Measurements from ENCODE around the gene AMBP. TPM values are rescaled to one million over a fixed set of nuclear protein-coding genes. Genes with fewer than 3 reads are reported as not detected.

AMBP gene
- total RNA-seq, 3 donors from 2014 or later (not counting 1 experiment from before 2014, with no cell fraction given), result not detected

- intact Hi-C loops (cut with micrococcal nuclease), result no loop called here
- TF ChIP-seq, protein P1, sequence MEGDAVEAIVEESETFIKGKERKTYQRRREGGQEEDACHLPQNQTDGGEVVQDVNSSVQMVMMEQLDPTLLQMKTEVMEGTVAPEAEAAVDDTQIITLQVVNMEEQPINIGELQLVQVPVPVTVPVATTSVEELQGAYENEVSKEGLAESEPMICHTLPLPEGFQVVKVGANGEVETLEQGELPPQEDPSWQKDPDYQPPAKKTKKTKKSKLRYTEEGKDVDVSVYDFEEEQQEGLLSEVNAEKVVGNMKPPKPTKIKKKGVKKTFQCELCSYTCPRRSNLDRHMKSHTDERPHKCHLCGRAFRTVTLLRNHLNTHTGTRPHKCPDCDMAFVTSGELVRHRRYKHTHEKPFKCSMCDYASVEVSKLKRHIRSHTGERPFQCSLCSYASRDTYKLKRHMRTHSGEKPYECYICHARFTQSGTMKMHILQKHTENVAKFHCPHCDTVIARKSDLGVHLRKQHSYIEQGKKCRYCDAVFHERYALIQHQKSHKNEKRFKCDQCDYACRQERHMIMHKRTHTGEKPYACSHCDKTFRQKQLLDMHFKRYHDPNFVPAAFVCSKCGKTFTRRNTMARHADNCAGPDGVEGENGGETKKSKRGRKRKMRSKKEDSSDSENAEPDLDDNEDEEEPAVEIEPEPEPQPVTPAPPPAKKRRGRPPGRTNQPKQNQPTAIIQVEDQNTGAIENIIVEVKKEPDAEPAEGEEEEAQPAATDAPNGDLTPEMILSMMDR (IDR thresholded peaks at IDR 0.05), result no peak
- Mint-ChIP-seq H3K4me3 (peak overlapping the region; percentile 80), H3K27me3 (ENCODE audit: low read depth in 2 of 2) (peaks cover 26 to 28% of the 10 kb centered on the region in 2 donors), H3K4me1 (peaks cover 0 to 4% of the 10 kb centered on the region in 2 donors), H3K27ac (no peak overlapping the region), H3K36me3 (no peaks in the 10 kb centered on the region), H3K9me3 (peaks cover 2 to 3% of the 10 kb centered on the region in 2 donors)
- peaks cover 5% of the 10 kb centered on the region for H3K4me1 ChIP-seq (ENCODE audit: control insufficient read depth, insufficient read depth, low read length)
- DNase-seq, result no peak
- 73% methylated on average over 9 of the region's 14 CpGs for WGBS (ENCODE audit: insufficient coverage)
- no peak for ATAC-seq
- H3K4me3 ChIP-seq (ENCODE audit: low read length), result no peak overlapping the region
- H3K36me3 ChIP-seq (ENCODE audit: control insufficient read depth, insufficient read depth, low read length), result no peaks in the 10 kb centered on the region
- H3K27me3 ChIP-seq (ENCODE audit: control insufficient read depth, insufficient read depth, low read length), result peaks cover 8% of the 10 kb centered on the region
- no peak overlapping the region for H3K27ac ChIP-seq (ENCODE audit: low read length)
- H3K9me3 ChIP-seq (ENCODE audit: control insufficient read depth, insufficient read depth, low read length), result no peaks in the 10 kb centered on the region
Measured at GRCh38 chr9:114096866-114097612, 18.9 kb upstream of the AMBP start.

DNA sequence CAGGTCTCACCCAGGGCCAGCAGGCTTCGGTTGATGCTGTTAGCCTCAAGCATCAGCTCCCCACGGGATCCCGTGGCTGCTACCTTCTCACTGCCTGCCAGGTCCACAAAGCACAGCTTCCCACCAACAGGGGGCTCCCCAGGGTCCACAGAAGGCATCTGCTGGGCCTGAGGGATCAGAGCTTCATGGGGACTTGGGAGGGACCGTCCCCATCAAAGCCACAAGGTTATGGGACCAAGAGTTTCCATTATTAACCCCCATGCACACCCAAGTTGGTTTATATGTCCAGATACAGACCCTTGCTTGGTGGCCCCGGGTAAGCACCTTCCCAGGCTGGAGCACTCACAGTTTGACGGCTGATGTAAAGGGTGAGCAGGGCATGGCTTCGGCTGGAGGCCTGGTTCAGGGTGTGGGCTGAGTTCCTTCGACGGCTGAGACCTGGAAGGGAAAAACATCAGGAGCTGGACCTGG, 18.0 kb upstream of the AMBP start:
- H3K4me3 Mint-ChIP-seq, result peak overlapping the region; percentile 49
- TF ChIP-seq, protein P1 (IDR thresholded peaks at IDR 0.05), result no peak
- Histone ChIP-seq H3K27me3 (ENCODE audit: control insufficient read depth, insufficient read depth, low read length) (peaks cover 8% of the 10 kb centered on the region), H3K4me3 (ENCODE audit: low read length) (no peak overlapping the region), H3K27ac (ENCODE audit: low read length) (no peak overlapping the region), H3K36me3 (ENCODE audit: control insufficient read depth, insufficient read depth, low read length) (no peaks in the 10 kb centered on the region), H3K4me1 (ENCODE audit: control insufficient read depth, insufficient read depth, low read length) (peaks cover 5% of the 10 kb centered on the region), H3K9me3 (ENCODE audit: control insufficient read depth, insufficient read depth, low read length) (no peaks in the 10 kb centered on the region)
- peaks cover 20 to 25% of the 10 kb centered on the region in 2 donors for H3K27me3 Mint-ChIP-seq (ENCODE audit: low read depth in 2 of 2)
- 69% methylated on average over 9 of the region's 9 CpGs for whole genome bisulfite sequencing (ENCODE audit: insufficient coverage)
- no peak overlapping the region for H3K27ac Mint-ChIP-seq
- intact Hi-C loops (cut with micrococcal nuclease), result no loop called here
- H3K9me3 Mint-ChIP-seq, result no peaks in the 10 kb centered on the region
- peaks cover 0 to 4% of the 10 kb centered on the region in 2 donors for H3K4me1 Mint-ChIP-seq
- no peaks in the 10 kb centered on the region for H3K36me3 Mint-ChIP-seq
- DNase-seq (no peak), ATAC-seq (no peak)

DNA sequence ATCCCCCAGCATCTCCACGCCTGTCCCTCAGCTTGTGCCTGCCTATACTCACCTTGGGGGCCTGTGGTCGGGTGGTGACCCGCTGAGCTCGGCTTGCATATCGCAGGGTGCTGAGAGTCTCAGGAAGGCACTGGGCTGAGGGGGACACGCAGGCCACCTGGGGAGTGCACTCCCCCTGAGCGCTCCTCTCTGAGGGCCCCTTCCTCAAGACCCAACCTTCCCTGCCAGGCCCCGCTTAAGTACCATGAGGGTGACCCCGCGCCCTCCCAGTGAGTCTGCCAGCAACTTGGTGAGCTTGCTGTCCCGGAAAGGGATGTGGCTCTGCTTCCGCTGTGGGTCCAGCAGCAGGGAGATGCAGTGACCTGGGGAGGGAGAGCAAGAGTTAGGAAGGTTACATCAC, 16.9 kb upstream of the AMBP start:
- ATAC-seq (no peak), DNase-seq (no peak)
- no peak overlapping the region for H3K4me3 ChIP-seq (ENCODE audit: low read length)
- intact Hi-C loops (cut with micrococcal nuclease), result no loop called here
- no peak overlapping the region for H3K4me3 Mint-ChIP-seq
- no peak overlapping the region for H3K27ac ChIP-seq (ENCODE audit: low read length)
- 89% methylated on average over 12 of the region's 12 CpGs for WGBS (ENCODE audit: insufficient coverage)
- peaks cover 8% of the 10 kb centered on the region for H3K27me3 ChIP-seq (ENCODE audit: control insufficient read depth, insufficient read depth, low read length)
- peaks cover 0 to 4% of the 10 kb centered on the region in 2 donors for H3K4me1 Mint-ChIP-seq
- H3K9me3 ChIP-seq (ENCODE audit: control insufficient read depth, insufficient read depth, low read length), result no peaks in the 10 kb centered on the region
- peaks cover 5% of the 10 kb centered on the region for H3K4me1 ChIP-seq (ENCODE audit: control insufficient read depth, insufficient read depth, low read length)
- no peaks in the 10 kb centered on the region for H3K9me3 Mint-ChIP-seq
- no peaks in the 10 kb centered on the region for H3K36me3 Mint-ChIP-seq
- peaks cover 20 to 25% of the 10 kb centered on the region in 2 donors for H3K27me3 Mint-ChIP-seq (ENCODE audit: low read depth in 2 of 2)
- H3K36me3 ChIP-seq (ENCODE audit: control insufficient read depth, insufficient read depth, low read length), result no peaks in the 10 kb centered on the region
- TF ChIP-seq, protein P1 (IDR thresholded peaks at IDR 0.05), result no peak
- H3K27ac Mint-ChIP-seq, result no peak overlapping the region

All from natural killer cell (primary cell).